Measurements from ENCODE around the gene SNX15. TPM values are rescaled to one million over a fixed set of nuclear protein-coding genes. Genes with fewer than 3 reads are reported as not detected.

SNX15 gene
- total and polyA plus RNA-seq, 2 donors (not counting 1 experiment from before 2014, with no cell fraction given), result 26.0 to 28.5 TPM

DNA sequence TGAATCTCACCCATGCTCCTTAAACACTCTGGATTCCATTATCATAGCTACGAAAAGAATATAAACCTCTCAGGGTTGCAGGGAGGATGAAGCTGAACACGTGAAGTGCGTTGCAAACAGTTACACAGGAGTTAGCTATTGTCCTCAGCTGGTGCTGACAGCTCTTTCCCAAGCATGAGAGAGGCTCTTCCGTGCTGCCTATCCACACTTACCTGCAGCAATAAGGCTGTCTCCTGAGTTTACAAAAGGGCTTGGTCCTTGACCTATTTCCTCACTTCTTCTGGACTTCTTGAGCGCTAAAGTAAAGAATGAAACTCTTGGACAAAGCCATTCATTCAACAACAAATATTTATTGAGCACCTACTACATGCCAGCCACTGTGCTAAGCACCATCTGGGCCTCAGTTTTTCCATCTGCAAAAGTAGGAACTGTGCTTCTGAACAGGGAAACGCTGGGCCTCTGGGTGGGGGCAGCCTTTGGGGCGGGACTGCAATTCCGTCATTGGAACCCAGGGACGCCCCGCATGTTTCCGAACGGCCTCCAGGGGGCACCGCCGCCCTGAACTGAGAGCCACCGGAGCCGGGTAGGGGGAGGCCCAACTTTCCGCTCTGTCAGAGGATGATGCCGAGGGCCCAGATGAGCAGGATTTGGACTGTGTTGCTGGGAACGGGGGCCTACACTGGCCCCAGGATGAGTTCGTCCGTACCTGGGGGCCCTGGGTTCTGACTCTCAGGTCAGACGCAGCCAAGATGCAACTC lies 13.9 kb upstream of the SNX15 start:
- Histone ChIP-seq H3K27ac (ENCODE audit: low read length in 2 of 2) (peak overlapping the region; percentile 93 to 98), H3K4me2 (replicated peaks; ENCODE audit: low read depth, low read length, poor library complexity, severe bottlenecking) (peak overlapping the region; percentile 82), H3K36me3 (replicated peaks in 1 of 2; ENCODE audit: control extremely low read depth in 1 of 2, control insufficient read depth in 1 of 2, extremely low read depth in 1 of 2, insufficient read depth in 2 of 2, low read length in 1 of 2) (peaks cover 0 to 4% of the 10 kb centered on the region in 2 experiments), H3K4me3 (ENCODE audit: control extremely low read depth in 1 of 5, extremely low read depth in 1 of 5, insufficient read depth in 1 of 5, low read depth in 2 of 5, low read length in 4 of 5) (peak overlapping the region; percentile 17 to 92 (median 83)), H3K27me3 (replicated peaks in 1 of 4; ENCODE audit: control extremely low read depth in 1 of 4, control insufficient read depth in 3 of 4, insufficient read depth in 4 of 4, low read length in 3 of 4) (no peaks in the 10 kb centered on the region), H2AFZ (ENCODE audit: insufficient read depth, low read depth, low read length, poor library complexity, severe bottlenecking) (peak overlapping the region; percentile 74), H3K79me2 (ENCODE audit: control insufficient read depth, insufficient read depth, low read length) (peaks cover 31% of the 10 kb centered on the region), H3K9ac (ENCODE audit: low read length) (peak overlapping the region; percentile 80), H4K20me1 (ENCODE audit: control insufficient read depth, insufficient read depth, low read length, poor library complexity, severe bottlenecking) (no peaks in the 10 kb centered on the region), H3K9me3 (ENCODE audit: control extremely low read depth in 1 of 3, control insufficient read depth in 2 of 3, insufficient read depth in 1 of 3, low read length in 2 of 3) (no peaks in the 10 kb centered on the region), H3K4me1 (ENCODE audit: control insufficient read depth in 2 of 2, insufficient read depth in 2 of 2, low read length in 2 of 2) (peaks cover 9 to 35% of the 10 kb centered on the region in 2 donors)
- TF ChIP-seq EZH2 (IDR thresholded peaks at IDR 0.05; ENCODE audit: borderline replicate concordance, insufficient read depth, low read depth, low read length, poor library complexity, severe bottlenecking), result no peak
- TF ChIP-seq, protein P1, sequence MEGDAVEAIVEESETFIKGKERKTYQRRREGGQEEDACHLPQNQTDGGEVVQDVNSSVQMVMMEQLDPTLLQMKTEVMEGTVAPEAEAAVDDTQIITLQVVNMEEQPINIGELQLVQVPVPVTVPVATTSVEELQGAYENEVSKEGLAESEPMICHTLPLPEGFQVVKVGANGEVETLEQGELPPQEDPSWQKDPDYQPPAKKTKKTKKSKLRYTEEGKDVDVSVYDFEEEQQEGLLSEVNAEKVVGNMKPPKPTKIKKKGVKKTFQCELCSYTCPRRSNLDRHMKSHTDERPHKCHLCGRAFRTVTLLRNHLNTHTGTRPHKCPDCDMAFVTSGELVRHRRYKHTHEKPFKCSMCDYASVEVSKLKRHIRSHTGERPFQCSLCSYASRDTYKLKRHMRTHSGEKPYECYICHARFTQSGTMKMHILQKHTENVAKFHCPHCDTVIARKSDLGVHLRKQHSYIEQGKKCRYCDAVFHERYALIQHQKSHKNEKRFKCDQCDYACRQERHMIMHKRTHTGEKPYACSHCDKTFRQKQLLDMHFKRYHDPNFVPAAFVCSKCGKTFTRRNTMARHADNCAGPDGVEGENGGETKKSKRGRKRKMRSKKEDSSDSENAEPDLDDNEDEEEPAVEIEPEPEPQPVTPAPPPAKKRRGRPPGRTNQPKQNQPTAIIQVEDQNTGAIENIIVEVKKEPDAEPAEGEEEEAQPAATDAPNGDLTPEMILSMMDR (IDR thresholded peaks at IDR 0.05), result no peak
- H3K9me3 Mint-ChIP-seq (ENCODE audit: insufficient read depth), result no peaks in the 10 kb centered on the region
- H3K4me1 Mint-ChIP-seq, result peaks cover 23% of the 10 kb centered on the region
- no peaks in the 10 kb centered on the region for H3K27me3 Mint-ChIP-seq
- 19% methylated on average over 22 of the region's 22 CpGs for WGBS (ENCODE audit: insufficient coverage)
- H3K27ac Mint-ChIP-seq, result peak overlapping the region; percentile 98
- DNase-seq (peak; percentile 95), ATAC-seq (ENCODE audit: low read depth) (peak; percentile 78)
- H3K4me3 Mint-ChIP-seq, result peak overlapping the region; percentile 92
- CTCF ChIA-PET, result interaction anchor here (0.7 to 5.0 kb wide), 28 partner anchors 10 to 324 kb away, joined by 3 to 36 read pairs (median 4); partner anchors contain the start of genes BATF2, CAPN1, SAC3D1 and SNX15
- intact Hi-C loops (cut with micrococcal nuclease), result loop anchor here (1.0 to 5.0 kb wide), 4 partner anchors 83 to 236 kb away; partner anchors contain the start of genes CAPN1, PPP2R5B, SF1 and VPS51
- POLR2A ChIA-PET, result interaction anchor here (0.9 to 1.9 kb wide), 10 partner anchors 83 to 224 kb away, joined by 3 to 8 read pairs (median 3); partner anchors contain the start of genes FAU, MRPL49, TM7SF2 and VPS51

All from B cell (primary cell).